ENCODE measurements around the gene IL17RD. TPM values are rescaled to one million over a fixed set of nuclear protein-coding genes. Genes with fewer than 3 reads are reported as not detected.

Gene IL17RD
- total and polyA plus RNA-seq, 2 of the 4 experiments (the other 2 are of a cell fraction), result 0.72 to 0.92 TPM

GRCh38 chr3:57081173-57081572 lies 84.0 kb downstream of the IL17RD start:
- Histone ChIP-seq H3K27ac (ENCODE audit: insufficient read depth, low read length) (no peak overlapping the region), H4K20me1 (ENCODE audit: insufficient read depth, low read length) (no peaks in the 10 kb centered on the region), H2BK15ac (ENCODE audit: low read depth, low read length) (no peak overlapping the region), H3K4me3 (ENCODE audit: insufficient read depth, low read depth, low read length) (no peak overlapping the region), H3K4ac (ENCODE audit: low read depth, low read length) (no peak overlapping the region), H3K36me3 (ENCODE audit: control insufficient read depth, insufficient read depth, low read length) (no peaks in the 10 kb centered on the region), H2BK5ac (ENCODE audit: low read depth, low read length, poor library complexity, severe bottlenecking) (no peak overlapping the region), H2AK5ac (ENCODE audit: low read depth, low read length) (no peak overlapping the region), H4K8ac (ENCODE audit: low read depth in 2 of 2, low read length in 2 of 2) (no peak overlapping the region), H3K4me2 (ENCODE audit: low read depth, low read length) (no peak overlapping the region), H3K18ac (ENCODE audit: low read depth, low read length) (no peak overlapping the region), H3K23ac (ENCODE audit: low read depth, low read length) (no peak overlapping the region), H3K9me1 (ENCODE audit: insufficient read depth, low read length) (0 out of 2 replicates have a peak, but pooled peaks cover 4% of the 10 kb centered on the region), H4K91ac (ENCODE audit: insufficient read depth, low read depth, low read length) (no peak overlapping the region), H2BK120ac (ENCODE audit: low read depth, low read length) (no peak overlapping the region), H3K9ac (ENCODE audit: low read depth, low read length) (no peak overlapping the region), H2AFZ (replicated peaks; ENCODE audit: low read length, poor library complexity) (no peak overlapping the region), H3K4me1 (ENCODE audit: control insufficient read depth, insufficient read depth, low read length) (no peaks in the 10 kb centered on the region; the same call in 1 of the 2 replicates), H2AK9ac (replicated peaks; ENCODE audit: low read depth, low read length, poor library complexity) (no peak overlapping the region), H3K14ac (replicated peaks; ENCODE audit: low read depth, low read length) (no peak overlapping the region), H3K9me3 (ENCODE audit: control insufficient read depth, insufficient read depth, low read length) (no peaks in the 10 kb centered on the region), H2BK20ac (ENCODE audit: low read depth, low read length) (no peak overlapping the region), H3K56ac (ENCODE audit: extremely low read depth, insufficient read depth, low read length) (no peak overlapping the region), H4K5ac (ENCODE audit: low read depth, low read length) (no peak overlapping the region), H3K79me1 (ENCODE audit: low read depth in 1 of 2, low read length in 2 of 2) (no peaks in the 10 kb centered on the region), H3K27me3 (ENCODE audit: control insufficient read depth, insufficient read depth, low read length) (peaks cover 27% of the 10 kb centered on the region)
- WGBS, 2 experiments (ENCODE audit: extremely low coverage in 2 of 2, insufficient read length in 1 of 2), result no CpG with 5 or more reads among the region's 3 CpGs
- no peak for DNase-seq
- ChIA-PET POLR2A (ENCODE audit: unreplicated experiment) (no interaction called here), CTCF (no interaction called here)
- in situ Hi-C loops (cut with MboI; ENCODE audit: low sequenced_read_pairs), result no loop called here
- no TSS peak for BruUV-seq (replicated peaks)
- ATAC-seq (ENCODE audit: low read depth), result no peak
- no peak for TF ChIP-seq CEBPB (IDR thresholded peaks at IDR 0.05; ENCODE audit: low read depth, low read length)
- no peak for TF ChIP-seq RAD21 (IDR thresholded peaks at IDR 0.05; ENCODE audit: low read length)
- no peak for TF ChIP-seq CHD1 (IDR thresholded peaks at IDR 0.05; ENCODE audit: low read depth, low read length)
- TF ChIP-seq USF2 (IDR thresholded peaks at IDR 0.05; ENCODE audit: low read depth, low read length), result no peak
- no peak for TF ChIP-seq NFE2L2 (IDR thresholded peaks at IDR 0.05; ENCODE audit: low read depth, low read length)
- TF ChIP-seq RFX5 (IDR thresholded peaks at IDR 0.05; ENCODE audit: low read depth, low read length), result no peak
- TF ChIP-seq BHLHE40 (IDR thresholded peaks at IDR 0.05; ENCODE audit: low read depth, low read length), result no peak
- no peak for TF ChIP-seq CTCF (conservative IDR thresholded peaks at IDR 0.05; ENCODE audit: low read depth, low read length)
- no peak for TF ChIP-seq POLR2A (IDR thresholded peaks at IDR 0.05; ENCODE audit: low read depth, low read length)
- no peak for TF ChIP-seq FOS (IDR thresholded peaks at IDR 0.05; ENCODE audit: low read depth, low read length)
- no peak for TF ChIP-seq SMC3 (IDR thresholded peaks at IDR 0.05; ENCODE audit: low read depth, low read length)
- no peak for TF ChIP-seq MXI1 (IDR thresholded peaks at IDR 0.05; ENCODE audit: borderline replicate concordance, low read depth, low read length)
- dilution Hi-C loops (cut with HindIII; ENCODE audit: low sequenced_read_pairs, unreplicated experiment), result no loop called here
- intact Hi-C loops (cut with micrococcal nuclease), result no loop called here
